Suppressor macrophage treated with lipopolysaccharide for 1 hour (primary cell): Measurements from ENCODE around the gene RMDN3.

Source experiments
- DNase-seq, 3 donors: peaks; one replicate each; pipeline ENCODE4 v3.0.0-alpha.2; 2020 to 2022

RMDN3 gene

DNA sequence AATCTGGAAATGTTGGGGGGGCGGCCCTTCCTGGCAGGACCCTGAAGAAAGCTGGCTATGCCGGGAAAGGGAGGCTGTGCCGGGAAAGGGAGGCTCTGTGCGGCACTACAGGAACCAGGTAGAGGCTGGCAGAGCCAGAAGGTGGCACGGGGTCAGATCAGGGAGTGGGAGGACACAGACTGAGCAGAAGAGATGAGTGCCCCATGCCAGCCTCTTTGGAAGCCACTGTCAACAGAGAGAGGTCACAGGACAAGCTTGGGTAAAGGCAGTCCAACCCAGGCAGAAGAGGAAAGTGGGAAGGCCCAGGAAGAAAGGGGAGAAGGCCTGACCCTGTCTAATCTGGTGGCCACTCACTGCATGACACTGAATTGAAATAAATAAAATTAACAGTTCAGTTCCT lies 16.2 kb upstream of the RMDN3 start:
- no peak for DNase-seq

DNA sequence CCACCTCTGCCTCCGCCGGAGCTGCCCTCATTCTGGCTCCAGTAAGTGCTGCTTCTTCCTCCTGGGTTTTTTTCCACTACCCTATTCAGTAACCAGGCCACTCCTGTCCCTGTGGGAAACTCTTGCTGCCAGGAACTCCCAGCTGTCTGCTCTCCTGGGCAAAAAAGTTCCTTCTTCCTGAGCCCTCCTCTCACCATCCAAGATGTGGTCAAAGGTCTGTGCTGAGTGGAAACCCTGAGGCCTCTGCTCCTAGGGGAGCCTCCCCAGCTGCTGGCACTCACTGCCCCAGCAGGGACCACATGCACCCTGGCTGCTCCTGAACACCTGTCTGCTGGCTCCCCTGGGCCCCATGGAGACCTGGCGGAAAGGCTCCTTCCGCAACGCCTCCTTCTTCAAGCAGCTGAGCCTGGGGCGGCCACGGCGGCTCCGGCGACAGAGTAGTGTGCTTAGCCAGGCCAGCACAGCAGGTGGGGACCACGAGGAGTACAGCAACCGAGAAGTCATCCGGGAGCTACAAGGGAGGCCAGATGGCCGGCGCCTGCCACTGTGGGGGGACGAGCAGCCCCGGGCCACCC lies 15.2 kb upstream of the RMDN3 start:
- peak in 2 of 3 donors; percentile 28 to 39 for DNase-seq

DNA sequence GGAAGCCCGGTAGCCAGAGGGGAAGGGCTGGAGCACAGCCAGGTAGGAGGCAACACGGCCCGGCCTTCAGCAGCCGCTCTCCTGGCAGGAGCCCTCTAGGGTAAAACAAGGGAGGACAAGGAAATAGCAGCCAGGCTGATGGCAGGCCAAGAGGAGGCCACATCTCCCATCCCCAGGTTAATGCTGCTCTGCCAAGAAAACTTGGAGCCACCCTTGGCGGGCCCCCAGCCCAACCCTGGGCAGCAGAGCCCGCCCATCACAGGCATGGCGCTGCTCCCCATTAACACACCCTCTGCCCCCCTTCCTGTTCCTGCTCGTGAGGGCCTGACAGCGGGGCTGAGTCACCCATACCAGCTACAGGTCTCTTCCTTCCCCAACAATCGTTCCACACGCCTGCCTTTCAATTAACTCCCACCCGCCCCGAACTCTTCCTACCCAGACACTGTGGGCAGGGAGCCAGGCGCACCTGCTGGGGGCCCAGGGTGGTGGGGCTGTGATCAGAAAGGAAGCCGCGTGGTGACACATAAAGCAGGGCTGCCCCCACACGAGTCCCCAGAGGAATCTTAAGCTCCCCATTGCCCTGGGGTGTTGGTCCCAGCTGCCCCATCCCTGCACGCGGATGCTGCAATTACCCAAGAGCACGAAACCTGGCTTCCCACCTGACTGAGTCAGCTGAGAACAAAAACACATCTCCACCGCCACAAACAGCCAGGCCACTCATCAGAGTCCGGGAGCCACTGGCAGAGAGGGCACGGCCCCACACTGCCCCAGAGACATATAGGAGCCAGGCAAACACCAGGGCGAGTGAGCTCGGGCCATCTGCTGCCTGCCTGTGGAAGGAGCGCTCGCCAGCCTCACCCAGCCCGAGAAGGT lies 14.5 kb upstream of the RMDN3 start, which contains the start of gene C15orf62:
Gene C15orf62 (plus strand): TSS at position 707 of the 873 bp plus-strand sequence. CDS start 516 bp downstream, outside the sequence.
- DNase-seq = peak; percentile 67 to 73 (median 68)

- peak in 1 of 3 donors; percentile 39 for DNase-seq
Measured at GRCh38 chr15:40768521-40769273, 13.6 kb upstream of the RMDN3 start.

- no peak for DNase-seq
Measured at GRCh38 chr15:40767838-40768500, 12.9 kb upstream of the RMDN3 start.

GRCh38 chr15:40766906-40767837 lies 12.1 kb upstream of the RMDN3 start:
- DNase-seq = no peak

DNA sequence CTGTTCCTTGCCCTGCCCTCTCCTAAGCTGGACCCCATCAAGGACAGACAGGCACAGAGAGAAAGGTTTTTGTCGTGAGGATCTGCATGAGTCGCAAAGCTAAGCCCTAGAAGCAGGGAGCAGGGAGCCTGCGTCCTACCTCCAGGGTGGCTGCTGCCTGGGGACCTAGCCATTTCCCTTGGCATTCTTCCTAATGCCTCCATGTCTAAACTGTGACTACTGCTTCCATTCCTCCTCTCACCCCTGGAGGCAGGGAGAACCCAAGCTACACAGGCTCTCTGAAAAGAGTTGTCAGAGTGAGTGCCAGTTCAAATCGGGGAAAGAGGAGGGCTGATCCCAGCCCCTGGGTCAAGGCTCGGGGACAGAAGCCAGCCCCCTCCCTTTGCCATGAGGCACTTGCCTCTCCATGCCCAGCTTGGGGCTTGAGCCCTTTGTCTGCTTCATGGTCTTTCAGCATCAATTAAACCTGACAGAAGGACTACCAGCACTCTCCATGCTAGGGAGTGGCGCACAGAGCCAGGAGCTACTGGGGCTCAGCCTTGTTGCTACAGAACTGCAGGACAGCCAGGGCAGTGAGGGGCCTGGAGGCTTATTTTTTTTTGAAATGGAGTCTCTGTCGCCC lies 11.3 kb upstream of the RMDN3 start:
- DNase-seq = no peak

DNA sequence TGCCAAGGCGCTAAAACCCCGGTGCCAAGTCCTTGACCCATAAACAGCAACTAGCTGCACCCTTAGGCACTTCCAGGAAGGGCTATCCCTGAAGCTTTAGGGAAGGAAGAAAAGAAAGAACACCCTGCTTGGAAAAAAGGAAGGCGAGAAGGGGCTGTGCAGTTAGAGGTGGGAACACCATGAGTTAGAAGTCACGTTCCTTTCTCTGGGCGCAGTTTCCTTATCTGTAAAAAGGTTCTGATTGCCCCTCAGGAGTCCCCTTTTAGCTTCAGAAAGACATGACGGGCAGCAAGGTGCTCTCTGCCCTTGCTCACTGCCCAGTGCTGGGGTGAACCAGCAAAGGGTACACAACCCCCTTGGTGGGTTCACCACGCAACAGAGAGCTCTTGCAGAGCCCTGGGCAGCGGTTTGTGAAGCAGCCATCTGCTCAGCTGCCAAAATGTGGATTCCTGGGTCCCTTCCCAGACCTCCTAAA lies 9.6 kb upstream of the RMDN3 start:
- no peak for DNase-seq

GRCh38 chr15:40763801-40764628 lies 9.0 kb upstream of the RMDN3 start, which contains the start of gene GCHFR:
Gene GCHFR, plus strand, starts transcription at chr15:40764068. Its CDS starts 113 bp downstream, at chr15:40764181.
- peak; percentile 73 to 87 (median 80) for DNase-seq

GRCh38 chr15:40762919-40763800 lies 8.1 kb upstream of the RMDN3 start:
- peak in 1 of 3 donors; percentile 53 for DNase-seq

DNA sequence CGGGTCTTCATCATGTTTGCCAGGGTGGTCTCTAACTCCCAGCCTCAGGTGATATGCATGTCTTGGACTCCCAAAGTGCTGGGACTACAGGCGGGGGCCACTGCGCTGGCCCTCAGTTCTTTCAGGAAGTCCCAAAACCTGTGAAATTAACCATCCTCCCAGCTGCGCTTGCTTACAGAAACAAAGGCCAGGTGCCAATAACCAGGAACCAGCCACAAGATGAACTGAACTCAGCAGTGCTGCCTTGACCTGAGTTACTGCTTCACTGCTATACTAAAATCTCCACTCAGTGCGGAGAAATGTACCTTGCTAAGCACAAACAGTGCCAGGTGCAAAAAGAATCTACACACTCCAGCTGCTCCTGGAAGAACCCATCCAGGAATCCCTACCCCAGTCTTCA lies 4.9 kb upstream of the RMDN3 start:
- no peak for DNase-seq

GRCh38 chr15:40756938-40757337 lies 1.9 kb upstream of the RMDN3 start:
- no peak for DNase-seq

DNA sequence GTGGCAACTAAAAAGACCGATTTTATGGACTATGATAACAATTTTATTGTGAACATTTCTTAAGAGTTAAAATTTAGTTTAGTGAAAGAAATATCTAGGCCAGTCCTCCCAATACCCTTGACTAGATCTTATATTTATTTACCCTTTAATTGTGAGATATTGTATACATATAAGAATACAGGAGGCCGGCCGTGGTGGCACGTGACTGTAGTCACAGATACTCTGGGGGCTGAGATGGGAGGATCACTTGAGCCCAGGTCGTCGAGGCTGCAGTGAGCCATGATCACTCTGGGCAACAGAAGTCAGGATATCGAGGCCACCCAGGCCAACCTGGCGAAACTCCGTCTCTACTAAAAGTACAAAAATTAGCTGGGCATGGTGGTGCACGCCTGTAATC lies 756 bp upstream of the RMDN3 start:
- no peak for DNase-seq

GRCh38 chr15:40754574-40754882 lies 526 bp downstream of the RMDN3 start:
- peak in 2 of 3 donors; percentile 17 to 40 for DNase-seq

GRCh38 chr15:40751745-40752144 lies 3.3 kb downstream of the RMDN3 start:
- DNase-seq = no peak

GRCh38 chr15:40750885-40751284 lies 4.2 kb downstream of the RMDN3 start:
- DNase-seq = no peak

GRCh38 chr15:40749151-40749630 lies 5.9 kb downstream of the RMDN3 start:
- no peak for DNase-seq

DNA sequence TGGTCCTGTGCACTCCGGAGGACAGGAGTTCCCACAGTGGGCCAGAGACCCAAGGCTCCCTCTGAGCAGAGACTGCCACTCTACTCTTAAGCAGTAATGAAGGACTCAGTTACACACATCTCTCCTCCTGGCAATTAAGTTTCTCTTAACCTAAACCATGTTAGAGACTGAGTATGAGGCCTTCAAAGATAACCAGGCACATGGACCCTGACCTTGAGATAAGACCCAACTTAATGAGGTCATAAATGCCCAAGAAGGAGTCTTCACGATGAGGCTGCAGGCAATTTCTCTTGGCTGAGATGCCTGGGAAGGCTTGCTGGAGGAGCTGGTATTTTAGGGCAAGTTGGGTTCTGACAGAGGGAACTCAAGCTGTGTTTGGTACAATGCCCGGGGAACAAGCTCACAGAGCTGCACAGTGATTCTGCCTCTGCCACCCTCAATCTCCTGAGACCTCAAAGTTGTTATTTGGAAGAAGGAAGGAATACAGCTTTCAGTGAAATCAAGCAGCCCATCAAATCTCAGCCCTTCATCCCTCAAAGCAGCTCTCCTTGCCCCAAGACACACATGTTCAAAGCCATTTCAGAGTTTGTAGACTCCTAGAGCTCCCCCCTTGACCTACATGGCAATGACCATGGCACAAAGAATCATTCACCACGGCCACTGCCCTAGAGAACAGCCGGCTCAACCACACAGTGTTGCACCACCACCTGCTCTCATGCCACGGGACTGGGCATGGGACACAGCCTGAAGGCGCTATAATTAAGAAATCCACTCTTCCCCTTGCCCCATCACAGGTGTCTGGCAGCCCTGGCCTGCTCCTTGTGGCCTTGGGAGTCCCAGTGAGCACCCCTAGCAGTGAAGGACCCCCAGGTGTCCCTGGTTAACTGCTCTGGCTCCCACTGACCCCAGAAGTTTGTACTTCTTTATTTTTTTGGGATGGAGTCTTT lies 7.1 kb downstream of the RMDN3 start:
- peak in 2 of 3 donors; percentile 10 to 25 for DNase-seq
